HG03103 (cell line): ENCODE data around the gene DIAPH3.

Experiments
- ATAC-seq: cut with Tn5 transposase; IDR thresholded peaks from one replicate; pipeline ENCODE4 v1.9.1; 2021; ENCODE audit warnings: low read depth; ENCODE audit not compliant: unreplicated experiment

DIAPH3 gene

GRCh38 chr13:60032851-60033250 is 130.9 kb downstream of the DIAPH3 start:
- no peak for ATAC-seq

DNA sequence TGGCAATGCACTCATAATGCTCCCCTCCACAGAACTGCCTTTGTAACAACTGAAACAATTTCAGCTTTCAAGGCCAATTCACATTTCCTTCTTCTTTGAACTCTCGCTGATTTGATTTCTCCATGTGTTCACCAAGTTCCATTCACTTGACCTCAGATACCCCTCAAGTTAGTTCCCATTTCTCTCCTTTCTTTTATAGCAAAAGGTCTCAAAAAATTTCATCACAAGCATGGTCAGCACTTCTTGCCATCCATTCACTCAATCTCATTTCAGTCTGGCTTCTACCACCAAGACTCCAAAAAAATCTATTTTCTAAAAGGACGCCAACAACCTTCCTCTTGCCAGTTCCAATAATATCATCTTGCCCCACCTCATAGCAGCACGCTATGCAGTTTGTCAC is 135.7 kb downstream of the DIAPH3 start:
- no peak for ATAC-seq

DNA sequence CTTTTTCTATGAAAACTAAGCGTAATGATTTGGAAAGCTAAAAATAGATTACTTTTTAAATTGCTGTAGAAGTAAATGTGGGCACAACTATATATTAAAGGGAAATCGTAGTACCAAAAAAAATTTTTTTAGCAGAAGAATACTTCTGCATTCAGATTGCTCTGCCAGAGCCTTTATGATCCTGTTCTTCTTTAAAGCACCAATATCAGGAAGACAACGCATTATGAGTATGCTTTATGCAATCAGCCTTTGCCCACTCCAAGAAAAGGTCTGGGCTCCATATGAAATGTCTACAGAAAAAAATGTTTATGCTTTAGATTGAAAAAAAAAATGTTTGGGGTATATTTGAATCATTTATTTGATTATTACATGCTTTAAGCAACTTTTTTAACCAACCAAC is 137.4 kb downstream of the DIAPH3 start:
- no peak for ATAC-seq

DNA sequence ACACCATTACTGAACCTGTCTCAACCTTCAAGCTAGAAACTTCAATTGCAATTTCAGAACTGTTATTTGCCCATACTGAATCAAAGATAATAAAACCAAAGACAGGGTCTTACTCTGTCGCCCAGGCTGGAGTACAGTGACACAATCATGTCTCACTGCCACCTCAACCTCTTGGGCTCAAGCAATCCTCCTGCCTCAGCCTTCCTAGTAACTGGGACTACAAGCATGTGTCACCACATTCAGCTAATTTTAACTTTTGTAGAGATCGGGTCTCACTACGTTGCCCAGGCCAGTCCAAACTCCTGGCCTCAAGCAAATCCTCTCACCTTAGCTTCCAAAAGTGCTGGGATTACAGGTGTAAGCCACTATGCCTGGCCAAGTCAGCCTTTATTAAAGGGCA is 143.4 kb downstream of the DIAPH3 start:
- no peak for ATAC-seq

- ATAC-seq = peak; percentile 79
These were observed 144.4 kb downstream of the DIAPH3 start for GRCh38 chr13:60019119-60019993.

GRCh38 chr13:60018536-60018935 is 145.2 kb downstream of the DIAPH3 start:
- ATAC-seq = no peak

- no peak for ATAC-seq
These were observed 147.5 kb downstream of the DIAPH3 start for GRCh38 chr13:60016229-60016628.

- ATAC-seq = no peak
These were observed 150.6 kb downstream of the DIAPH3 start for GRCh38 chr13:60013166-60013565.

DNA sequence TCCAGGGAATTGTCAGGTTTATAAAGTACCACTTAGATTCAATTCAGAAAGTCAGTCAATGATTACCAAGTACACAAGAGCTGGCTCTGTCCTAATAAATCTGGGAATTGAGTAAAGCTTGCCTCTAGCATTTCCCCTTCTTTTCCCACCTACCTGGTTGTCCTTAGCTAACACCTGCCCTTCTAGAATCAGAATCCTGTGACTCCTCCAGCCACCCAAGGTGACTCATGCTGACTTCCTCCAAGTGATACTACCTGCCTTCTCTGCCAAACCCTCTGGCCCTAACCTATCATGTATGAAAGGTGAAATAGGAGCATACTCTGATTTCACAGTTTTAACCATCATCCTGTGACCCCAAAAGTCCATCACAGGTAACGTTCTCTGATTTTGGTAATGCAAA is 151.2 kb downstream of the DIAPH3 start:
- ATAC-seq = no peak

DNA sequence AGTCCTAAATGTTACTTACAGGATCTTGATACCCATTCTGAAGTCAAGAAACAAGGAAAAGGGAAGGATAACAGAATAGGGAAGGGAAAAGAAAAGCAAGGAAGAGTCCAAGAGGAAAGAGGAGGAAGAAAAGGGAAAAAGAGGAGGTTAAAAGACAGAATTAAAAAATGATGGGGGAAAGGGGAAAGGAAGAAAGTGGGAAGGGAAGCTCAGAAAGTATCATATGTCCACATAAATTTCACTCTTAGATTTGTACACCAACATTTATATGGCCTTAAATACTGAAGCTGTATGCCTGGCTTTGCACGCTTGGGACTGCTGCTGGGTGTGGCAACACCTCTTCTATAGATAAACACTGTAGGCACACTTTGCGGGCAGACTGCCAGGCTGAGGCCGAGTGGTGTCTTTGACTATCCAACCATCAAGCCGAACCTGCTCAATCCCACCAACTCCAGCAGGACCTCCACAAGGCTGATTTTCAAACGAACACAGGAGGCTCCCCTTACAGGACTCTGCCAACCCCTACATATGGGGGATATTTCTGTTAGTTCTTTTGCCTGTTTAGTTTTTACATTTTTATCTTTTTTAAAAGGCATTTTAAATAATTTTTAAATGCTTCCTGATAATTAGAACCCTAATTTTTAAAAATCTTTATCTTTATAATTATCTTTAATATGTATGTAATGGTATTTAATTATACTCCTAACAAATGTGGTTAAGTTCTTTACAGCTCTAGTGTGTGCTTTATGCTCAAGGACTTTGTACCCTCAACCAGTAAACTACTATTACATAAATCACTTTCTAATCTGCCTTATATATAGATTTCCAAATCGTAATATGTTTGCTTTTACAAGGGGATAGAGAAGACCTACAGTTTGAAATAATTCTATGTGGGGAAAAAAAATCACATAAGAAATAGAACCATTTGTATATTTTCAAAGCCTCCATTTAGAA is 154.2 kb downstream of the DIAPH3 start:
- ATAC-seq = no peak

GRCh38 chr13:60001889-60002288 is 161.8 kb downstream of the DIAPH3 start:
- ATAC-seq = no peak

DNA sequence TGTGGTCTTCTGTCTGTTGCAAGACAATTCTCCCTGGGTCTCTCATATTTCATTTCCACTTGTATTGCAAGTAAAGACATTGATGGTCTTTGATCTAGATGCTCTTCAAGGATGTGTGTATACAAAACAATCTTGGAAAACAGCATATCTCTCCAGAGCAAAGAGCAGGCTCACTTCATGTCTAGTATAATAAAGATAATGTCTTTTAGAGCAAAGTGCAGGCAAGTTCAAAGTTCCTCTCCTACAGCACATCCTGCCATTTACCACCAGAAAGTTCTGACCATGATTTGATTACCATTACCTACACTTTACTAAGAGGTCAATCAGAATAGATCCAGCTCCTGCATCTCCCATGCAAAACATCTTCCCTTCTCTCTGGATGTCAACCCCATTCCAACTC is 162.8 kb downstream of the DIAPH3 start:
- no peak for ATAC-seq

DNA sequence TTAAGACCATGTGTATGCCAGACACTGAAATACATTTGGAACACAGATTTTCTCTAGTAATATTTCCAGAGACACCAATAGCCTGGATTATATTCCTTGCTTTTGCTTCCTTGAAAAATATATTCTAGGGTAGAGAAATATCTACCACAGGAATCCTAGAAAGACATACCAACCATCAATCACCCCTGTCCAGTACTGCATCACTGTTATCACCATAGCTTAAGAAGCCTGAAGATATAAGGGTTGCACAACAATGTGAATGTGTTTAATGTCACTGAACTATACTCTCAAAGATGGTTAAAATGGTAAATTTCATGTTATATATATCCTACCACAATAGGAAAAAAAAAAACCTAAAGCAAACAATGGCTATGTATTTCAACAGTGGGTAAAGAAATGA is 163.6 kb downstream of the DIAPH3 start:
- ATAC-seq = no peak

DNA sequence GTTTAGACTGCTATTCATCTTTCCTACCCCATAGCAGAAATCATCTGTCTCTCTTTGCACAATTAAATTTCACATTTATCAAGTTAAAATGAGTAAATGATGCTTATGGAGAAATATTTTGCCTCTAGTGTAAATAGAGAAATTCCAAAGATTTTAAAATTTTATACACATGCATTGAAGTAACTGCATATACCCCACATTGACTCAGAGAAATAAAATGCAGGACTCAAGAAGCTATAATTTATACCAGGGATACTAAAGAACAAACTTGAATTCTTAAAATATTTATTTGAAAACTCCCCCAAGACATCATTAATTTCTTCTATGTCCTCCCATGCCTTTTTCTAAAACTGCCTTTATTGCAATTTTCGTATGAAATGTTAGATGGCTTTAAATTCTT is 165.8 kb downstream of the DIAPH3 start:
- ATAC-seq = no peak

DNA sequence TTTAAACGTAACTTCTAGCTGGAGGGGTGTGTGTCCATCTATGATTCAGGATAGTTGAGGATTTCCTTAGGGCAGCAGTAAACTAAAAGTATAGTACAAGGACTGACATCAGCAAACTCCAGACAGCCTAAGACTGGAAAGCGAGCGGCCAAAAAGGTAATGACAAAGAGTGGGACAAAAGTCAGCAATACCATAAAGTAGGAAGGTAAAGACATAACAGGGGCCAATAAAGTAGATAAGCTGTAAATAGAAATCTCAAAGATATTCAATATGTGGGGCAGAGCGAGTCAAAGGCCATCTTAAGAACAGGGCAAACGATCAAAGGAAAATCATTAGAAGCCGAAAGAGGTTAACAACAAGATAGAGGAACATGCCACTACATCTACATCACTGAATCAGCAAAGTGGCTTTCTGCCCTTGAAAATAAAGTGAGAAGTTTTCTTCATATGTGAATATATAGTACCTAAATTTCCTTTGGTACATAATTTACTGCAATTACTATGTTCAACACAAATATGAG is 167.2 kb downstream of the DIAPH3 start:
- no peak for ATAC-seq

DNA sequence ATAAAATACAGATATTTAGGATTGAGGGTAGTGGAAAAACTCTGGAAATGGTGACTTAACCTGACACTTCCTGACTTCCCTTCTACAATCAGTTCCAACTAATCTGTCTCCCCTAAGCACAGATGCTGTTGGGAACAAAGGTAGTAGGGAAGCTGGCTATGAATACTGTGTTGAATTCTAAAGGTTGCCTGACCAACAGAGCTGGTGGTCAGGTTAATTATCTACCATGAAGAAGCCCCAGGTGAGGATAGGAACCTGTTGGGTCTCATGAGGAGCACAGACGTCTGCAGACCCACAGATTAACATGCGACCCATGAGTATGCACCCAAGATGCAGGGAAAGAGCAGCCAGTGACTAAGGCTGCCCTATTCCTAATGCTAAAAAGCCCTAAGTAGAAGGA is 172.3 kb downstream of the DIAPH3 start:
- no peak for ATAC-seq

- no peak for ATAC-seq
These were observed 180.9 kb downstream of the DIAPH3 start for GRCh38 chr13:59982631-59983382.

- ATAC-seq = no peak
These were observed 184.1 kb downstream of the DIAPH3 start for GRCh38 chr13:59979589-59979988.

- ATAC-seq = no peak
These were observed 184.9 kb downstream of the DIAPH3 start for GRCh38 chr13:59978862-59979261.

DNA sequence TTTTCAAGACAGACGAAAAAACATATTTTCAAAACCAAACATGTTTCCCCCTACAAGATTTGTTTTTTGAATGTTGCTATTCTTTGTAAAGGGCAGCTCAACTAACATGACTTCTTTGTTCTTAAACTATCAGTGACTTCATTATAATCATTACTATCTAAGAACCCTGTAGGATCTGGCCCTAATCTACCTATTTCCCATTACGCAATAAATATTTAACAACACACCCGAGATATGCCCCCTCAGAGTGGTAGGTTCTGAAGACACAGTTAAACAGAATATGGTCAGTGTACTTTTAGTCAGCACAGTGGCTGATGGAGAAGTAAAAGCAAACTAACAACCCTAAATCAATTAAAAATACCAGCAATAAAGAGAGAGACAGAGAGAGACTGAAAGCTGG is 186.9 kb downstream of the DIAPH3 start:
- no peak for ATAC-seq
